NCI-H82 (cell line): ENCODE measurements around the gene CAP1.
A peak's percentile ranks its signal among the peaks of the same experiment; 100 is the strongest.

ENCODE experiments used
- DNase-seq: peaks from one replicate; lab custom pipeline; 2025; lab: John Stamatoyannopoulos, UW

Gene CAP1

DNA sequence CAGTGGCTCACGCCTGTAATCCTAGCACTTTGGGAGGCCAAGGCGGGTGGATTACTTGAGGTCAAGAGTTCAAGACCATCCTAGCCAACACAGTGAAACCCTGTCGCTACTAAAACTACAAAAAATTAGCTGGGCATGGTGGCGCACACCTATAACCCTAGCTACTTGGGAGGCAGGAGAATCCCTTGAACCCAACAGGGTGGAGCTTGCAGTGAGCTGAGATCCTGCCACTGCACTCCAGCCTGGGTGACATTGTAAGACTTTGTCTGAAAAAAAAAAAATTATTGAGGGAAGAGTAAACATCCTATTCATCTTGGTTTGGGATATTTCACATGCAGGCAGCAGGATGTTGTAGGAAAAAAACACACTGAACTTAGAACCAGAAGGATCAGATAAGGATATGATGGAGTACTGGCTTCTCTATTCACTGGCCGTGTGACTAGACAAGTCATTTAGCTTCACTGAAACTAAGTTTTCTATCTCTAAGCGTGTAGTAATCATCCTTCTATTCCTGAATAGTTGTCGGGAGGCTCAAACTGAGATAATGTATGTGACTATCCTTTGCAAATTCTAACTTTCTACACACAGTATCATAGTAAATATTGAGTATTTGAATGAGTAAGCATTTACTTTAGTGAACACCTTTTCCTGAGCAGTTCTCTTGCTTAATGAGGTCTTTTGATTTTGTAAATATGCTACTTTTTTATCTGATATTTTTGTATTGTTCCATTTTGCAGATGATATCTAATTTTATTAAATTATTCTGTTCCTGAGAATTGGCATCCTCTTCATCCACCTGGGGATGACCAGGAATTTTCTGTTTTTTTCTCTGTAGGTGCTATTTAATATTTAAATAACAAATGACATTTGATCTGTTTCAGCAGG, 18.2 kb downstream of the CAP1 start:
- no peak for DNase-seq

DNA sequence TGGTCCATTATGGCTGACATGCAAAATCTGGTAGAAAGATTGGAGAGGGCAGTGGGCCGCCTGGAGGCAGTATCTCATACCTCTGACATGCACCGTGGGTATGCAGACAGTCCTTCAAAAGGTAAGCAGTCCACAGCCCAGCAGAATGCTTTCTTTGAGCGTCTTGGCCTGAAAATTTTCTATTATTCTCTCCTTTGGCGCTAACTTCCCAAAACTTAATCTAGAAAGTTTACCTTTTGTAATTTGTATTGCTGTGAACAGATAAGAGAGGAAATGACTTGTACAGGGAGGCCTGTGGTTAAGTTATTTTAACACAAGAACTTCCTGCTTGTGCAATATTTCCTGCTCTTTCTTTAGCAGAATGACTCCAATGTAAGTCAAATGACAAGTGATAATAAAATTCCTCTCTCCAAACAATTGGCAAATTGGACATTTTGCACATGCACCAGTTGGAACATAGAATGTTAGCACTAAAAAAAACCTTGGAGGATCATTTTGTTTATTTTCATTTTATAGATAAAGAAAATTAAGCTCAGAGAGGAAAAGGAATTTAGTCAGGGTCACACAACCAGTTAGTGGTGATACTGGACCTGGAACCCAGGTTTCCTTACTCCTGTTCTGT, 18.9 kb downstream of the CAP1 start:
- no peak for DNase-seq

DNA sequence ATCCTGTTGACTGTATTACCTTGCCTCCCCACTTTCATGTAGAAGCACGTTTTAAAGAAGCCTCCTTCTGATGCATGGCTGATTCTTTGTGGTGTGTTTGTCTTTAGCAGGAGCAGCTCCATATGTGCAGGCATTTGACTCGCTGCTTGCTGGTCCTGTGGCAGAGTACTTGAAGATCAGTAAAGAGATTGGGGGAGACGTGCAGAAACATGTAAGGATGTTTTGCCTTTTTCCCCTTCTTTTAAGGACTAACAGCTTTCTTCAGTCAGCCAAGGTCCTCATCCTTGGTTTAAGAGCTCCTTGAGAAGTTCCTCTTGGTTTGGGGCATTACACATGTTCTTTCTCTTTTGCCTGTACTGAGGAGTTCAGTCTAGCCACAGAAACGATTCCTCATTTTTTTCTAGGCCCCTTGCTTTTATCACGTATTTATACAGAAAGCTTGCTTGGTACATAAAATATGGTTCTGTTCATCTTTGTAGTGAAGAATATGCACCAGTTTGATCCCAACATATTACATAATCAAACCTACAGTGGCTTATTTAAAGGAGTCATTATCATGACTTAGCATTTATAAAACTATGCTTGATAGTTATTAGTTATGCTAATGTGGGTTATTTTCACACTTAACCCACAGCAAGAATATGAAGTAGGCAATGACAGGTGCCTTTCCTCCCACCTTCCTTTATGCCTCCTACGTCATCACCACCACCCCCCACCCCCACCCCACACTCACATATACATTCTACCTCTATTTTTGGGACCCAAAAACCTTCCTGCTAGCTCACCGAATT, 19.6 kb downstream of the CAP1 start:
- no peak for DNase-seq

GRCh38 chr1:40064797-40065499, 24.4 kb downstream of the CAP1 start:
- no peak for DNase-seq

- no peak for DNase-seq
Observed at GRCh38 chr1:40067023-40067422, 26.5 kb downstream of the CAP1 start.

DNA sequence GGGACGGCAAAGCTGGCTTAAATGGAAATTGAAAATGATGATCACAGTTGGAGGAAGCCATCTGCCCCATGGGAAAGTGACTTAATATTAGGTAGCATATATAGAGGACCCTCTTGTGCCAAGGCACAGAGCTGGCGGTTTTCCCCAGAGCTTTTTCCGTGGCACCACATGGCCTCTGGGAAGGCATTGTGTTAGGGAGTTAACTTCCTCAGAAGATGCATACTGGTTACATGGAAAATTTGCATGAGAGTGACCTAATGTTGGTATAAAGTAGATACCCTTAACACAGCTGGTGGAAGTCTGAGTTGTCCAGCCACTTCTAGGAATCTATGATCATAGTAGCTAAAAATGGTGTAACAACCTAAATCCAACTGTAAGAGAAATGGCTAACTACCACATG, 27.3 kb downstream of the CAP1 start:
- DNase-seq = no peak

DNA sequence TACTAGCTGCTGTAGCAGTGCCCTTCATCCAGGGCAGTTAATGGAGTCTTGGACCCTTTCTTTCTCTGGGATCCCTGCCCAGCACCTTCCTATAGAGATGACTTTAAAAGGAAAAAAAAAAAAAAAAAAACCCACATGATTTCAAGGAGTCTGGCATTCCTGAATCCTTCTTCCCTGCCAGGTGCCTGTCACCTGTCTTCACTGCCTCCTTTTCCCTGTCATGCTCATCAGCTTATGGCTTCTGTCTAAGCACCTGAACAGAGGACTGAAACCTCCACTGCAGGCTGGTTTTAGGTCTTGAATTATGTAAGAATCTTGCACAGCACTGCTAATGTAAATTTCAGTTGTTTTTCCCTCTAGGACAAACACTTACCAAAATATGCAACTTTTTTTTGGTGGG, 31.6 kb downstream of the CAP1 start:
- no peak for DNase-seq

DNA sequence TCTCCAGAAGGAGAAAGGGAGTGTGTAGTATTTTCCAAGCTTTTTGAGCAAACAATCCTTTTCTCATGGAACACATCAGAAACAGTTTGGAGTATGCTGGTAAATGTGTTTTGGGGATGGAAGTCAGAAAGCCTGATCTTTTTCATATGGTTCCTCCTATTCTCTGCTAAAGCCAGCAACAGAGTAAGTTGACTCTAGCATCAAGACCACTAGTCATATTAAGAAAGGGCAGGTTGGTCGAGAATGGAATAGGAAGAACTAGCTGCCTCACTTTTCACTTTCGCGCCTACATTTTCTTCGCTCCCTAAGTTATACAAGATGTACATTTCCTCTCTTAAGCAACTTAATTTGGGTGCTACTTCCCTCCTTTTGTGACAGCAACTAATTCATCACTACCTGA, 32.5 kb downstream of the CAP1 start:
- DNase-seq = no peak

DNA sequence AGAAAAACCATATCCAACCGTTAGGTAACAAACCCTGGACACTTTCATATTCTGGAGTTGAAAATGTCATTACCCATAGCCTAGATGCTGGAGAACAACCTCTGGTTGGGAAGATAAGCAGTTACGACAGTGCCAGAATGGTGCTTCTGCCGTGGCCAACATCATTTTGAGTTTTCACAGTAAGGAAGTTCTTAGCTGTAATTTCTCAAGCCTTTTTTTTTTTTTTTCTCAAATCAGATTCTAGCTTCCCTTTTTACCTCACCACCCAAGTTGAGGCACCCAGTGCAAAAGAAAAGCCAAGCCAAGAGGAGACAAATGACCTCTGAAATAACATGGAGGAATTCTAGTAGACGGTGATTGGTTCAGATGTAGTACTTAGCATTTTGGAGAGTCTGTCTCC, 34.7 kb downstream of the CAP1 start:
- no peak for DNase-seq

GRCh38 chr1:40076895-40077312, 36.4 kb downstream of the CAP1 start:
- DNase-seq = no peak

GRCh38 chr1:40078512-40079333, 38.2 kb downstream of the CAP1 start:
- peak; percentile 87 for DNase-seq

DNA sequence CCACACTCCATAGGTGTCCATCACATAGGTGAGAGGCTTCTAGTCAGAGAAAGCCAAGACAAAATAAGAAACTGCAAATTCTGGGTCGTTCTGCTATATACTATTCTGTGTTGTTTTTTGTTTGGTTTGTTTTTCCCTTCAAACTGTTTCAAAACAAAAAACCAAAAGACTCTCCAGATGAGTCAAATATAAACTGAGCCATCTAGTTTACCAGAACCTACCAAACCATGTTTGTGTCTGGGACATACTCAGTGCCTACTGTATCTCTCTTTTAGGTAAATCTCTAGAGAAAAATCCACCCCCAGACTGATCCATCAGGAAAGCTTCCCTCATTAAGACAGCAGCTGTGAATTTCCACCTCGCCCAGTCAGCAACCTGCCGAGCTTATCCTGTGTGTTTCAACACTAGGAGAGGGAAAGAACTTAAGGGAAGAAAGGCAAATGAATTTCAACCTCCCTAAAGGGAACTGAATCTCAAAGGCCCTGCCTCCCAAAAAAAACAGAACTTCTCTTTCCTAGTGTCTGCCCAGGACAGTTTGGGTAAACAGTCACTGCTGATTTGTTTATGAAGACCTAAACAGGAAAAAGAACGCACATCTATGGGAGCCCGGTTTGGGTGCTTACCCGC, 39.4 kb downstream of the CAP1 start:
- DNase-seq = no peak

DNA sequence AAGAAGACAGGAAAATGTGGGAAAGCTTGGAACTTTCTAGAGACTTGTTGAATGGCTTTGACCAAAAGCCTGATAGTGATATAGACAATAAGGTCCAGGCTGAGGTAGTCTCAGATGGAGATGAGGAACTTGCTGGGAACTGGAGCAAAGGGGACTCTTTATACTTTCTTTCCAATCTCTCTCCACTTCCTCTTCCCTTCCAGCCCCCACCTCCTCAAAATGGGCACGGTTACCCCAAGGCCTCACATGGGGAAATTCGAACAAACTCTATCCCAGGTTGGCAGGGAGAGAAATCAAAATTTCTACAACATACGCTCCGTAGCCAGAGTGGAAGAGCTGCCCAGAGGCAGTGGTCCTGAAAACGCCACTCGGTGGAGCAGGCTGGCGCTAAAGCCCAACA, 41.3 kb downstream of the CAP1 start:
- DNase-seq = no peak

DNA sequence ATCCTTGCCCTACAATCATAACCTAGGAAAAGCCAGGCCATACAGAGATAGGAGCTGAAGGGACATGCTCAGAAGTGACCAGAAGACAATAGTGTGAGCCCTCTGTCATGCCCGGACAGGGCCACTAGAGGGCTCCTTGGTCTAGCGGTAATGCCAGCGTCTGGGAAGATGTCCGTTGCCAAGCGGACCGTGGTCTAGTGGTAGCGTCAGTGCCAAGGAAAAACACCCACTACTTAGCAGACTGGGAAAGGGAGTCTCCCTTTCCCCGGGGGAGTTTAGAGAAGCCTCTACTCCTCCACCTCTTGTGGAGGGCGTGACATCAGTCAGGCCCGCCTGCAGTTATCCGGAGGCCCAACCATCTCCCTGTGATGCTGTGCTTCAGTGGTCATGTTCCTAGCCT, 44.2 kb downstream of the CAP1 start:
- peak; percentile 77 for DNase-seq

DNA sequence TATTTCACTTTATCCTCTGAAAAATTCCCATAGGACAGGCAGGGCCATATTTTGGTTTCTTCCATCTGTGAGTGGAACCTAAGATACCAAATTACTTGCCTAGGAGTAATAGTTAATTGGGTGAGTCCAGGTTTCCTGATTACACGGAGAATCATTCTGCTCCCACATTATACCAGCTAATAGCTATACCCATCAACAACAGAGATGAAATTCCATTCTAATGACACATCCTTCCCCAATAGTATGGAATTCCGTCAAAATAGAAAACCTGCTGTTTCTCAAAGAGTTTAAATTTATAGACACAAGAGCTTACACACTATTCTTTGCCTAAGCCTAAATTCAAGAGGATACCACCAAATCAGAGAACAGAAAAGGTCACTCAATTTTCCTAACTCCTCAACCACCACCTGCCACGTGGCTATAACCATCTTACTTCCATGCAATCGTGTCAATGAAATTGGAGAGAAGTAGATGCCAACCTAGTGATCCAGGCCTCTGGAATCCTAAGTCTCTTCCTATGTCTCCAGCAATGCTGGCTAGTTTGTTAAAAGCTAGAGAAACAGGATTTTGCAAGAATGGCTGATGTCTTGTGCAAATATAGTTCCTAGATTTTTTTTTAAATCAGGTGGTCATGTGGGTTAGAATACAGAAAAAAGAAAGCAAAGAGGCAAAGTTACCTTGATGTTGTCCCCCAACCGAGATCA, 50.3 kb downstream of the CAP1 start:
- no peak for DNase-seq

DNA sequence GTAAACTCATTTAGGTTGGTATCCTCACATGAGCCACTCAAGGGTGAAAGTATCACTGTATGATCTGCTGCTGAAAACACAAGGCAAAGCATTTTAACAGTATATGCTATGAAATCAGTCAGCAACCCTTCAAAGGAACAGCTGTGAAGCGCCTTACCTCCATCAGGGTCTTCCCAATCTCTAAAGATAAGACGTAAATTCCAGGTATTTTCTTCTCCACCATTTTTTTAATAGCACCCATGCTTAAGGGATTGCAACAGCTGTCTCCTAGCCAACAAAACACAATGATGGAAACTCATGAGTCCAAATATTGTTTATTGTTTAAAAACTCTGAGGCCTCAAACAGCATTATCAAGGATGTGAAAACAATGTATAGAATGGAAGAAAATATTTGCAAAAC, 51.7 kb downstream of the CAP1 start:
- no peak for DNase-seq

- DNase-seq = no peak
Observed at GRCh38 chr1:40092706-40093639, 52.4 kb downstream of the CAP1 start.

DNA sequence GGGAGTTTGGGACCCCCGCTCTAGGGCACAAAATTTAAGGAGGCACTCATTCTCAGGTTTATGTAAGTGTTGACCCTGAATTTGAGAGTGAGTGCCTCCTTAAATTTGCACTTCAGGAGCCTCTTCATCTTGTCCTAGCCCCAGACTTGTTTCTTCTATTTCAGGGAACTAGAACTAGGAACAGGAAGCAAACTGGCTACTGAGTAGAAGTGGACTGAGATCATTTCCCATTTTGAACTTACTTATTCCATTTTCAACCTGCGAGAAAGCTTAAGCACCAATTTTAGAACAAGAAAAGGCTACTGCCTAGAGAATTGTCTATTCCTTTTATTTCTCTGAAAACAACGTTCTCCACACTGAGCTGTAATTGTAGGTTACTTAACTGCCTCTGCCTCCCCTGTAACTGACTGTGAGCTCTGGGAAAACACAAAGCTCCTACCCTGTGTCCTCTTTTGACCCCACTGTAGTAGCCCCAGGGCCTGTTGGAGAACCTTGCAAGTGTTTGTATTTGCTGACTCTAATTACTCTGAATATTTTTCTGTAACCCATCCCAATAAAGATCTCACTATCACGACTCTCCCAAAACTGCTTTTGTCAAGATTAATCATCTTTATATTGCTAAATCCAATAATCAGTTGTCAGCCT, 54.1 kb downstream of the CAP1 start:
- DNase-seq = no peak

GRCh38 chr1:40095806-40096205, 55.3 kb downstream of the CAP1 start:
- DNase-seq = no peak
